ENCODE measurements around the gene AXL.

Gene AXL

GRCh38 chr19:41294393-41294792 is 75.4 kb downstream of the AXL start:
- Histone ChIP-seq H3K9me3 (no peaks in the 10 kb centered on the region), H3K36me3 (replicated peaks) (peaks cover 100% of the 10 kb centered on the region), H3K4me3 (no peak overlapping the region), H3K27me3 (ENCODE audit: low read depth) (no peaks in the 10 kb centered on the region), H3K4me1 (peaks cover 6% of the 10 kb centered on the region)
- no peak for DNase-seq (ENCODE audit: low spot score in 2 of 2)
- in situ Hi-C loops (cut with MboI; ENCODE audit: low sequenced_read_pairs) = no loop called here

GRCh38 chr19:41295499-41295898 is 76.5 kb downstream of the AXL start:
- H3K4me1 ChIP-seq = no peaks in the 10 kb centered on the region
- no peaks in the 10 kb centered on the region for H3K9me3 ChIP-seq
- in situ Hi-C loops (cut with MboI; ENCODE audit: low sequenced_read_pairs) = no loop called here
- H3K36me3 ChIP-seq (replicated peaks) = peaks cover 100% of the 10 kb centered on the region
- H3K4me3 ChIP-seq = no peak overlapping the region
- H3K27me3 ChIP-seq (ENCODE audit: low read depth) = no peaks in the 10 kb centered on the region
- DNase-seq (ENCODE audit: low spot score in 2 of 2) = no peak

- H3K9me3 ChIP-seq = no peaks in the 10 kb centered on the region
- H3K4me3 ChIP-seq = no peak overlapping the region
- H3K27me3 ChIP-seq (ENCODE audit: low read depth) = no peaks in the 10 kb centered on the region
- in situ Hi-C loops (cut with MboI; ENCODE audit: low sequenced_read_pairs) = no loop called here
- no peaks in the 10 kb centered on the region for H3K4me1 ChIP-seq
- no peak for DNase-seq (ENCODE audit: low spot score in 2 of 2)
- peaks cover 100% of the 10 kb centered on the region for H3K36me3 ChIP-seq (replicated peaks)
These were observed 77.4 kb downstream of the AXL start for GRCh38 chr19:41296433-41296871.

- Histone ChIP-seq H3K36me3 (replicated peaks) (peaks cover 100% of the 10 kb centered on the region), H3K9me3 (no peaks in the 10 kb centered on the region), H3K4me1 (no peaks in the 10 kb centered on the region), H3K4me3 (no peak overlapping the region), H3K27me3 (ENCODE audit: low read depth) (no peaks in the 10 kb centered on the region)
- no peak for DNase-seq (ENCODE audit: low spot score in 2 of 2)
- in situ Hi-C loops (cut with MboI; ENCODE audit: low sequenced_read_pairs) = no loop called here
These were observed 78.8 kb downstream of the AXL start for GRCh38 chr19:41297628-41298347.

GRCh38 chr19:41298348-41298964 is 79.4 kb downstream of the AXL start:
- no peaks in the 10 kb centered on the region for H3K9me3 ChIP-seq
- no peak for DNase-seq (ENCODE audit: low spot score in 2 of 2)
- H3K27me3 ChIP-seq (ENCODE audit: low read depth) = no peaks in the 10 kb centered on the region
- in situ Hi-C loops (cut with MboI; ENCODE audit: low sequenced_read_pairs) = no loop called here
- H3K4me3 ChIP-seq = no peak overlapping the region
- H3K36me3 ChIP-seq (replicated peaks) = peaks cover 100% of the 10 kb centered on the region
- H3K4me1 ChIP-seq = no peaks in the 10 kb centered on the region

GRCh38 chr19:41299046-41299754 is 80.2 kb downstream of the AXL start:
- no peak overlapping the region for H3K4me3 ChIP-seq
- no peaks in the 10 kb centered on the region for H3K4me1 ChIP-seq
- no peaks in the 10 kb centered on the region for H3K27me3 ChIP-seq (ENCODE audit: low read depth)
- in situ Hi-C loops (cut with MboI; ENCODE audit: low sequenced_read_pairs) = no loop called here
- no peak for DNase-seq (ENCODE audit: low spot score in 2 of 2)
- H3K36me3 ChIP-seq (replicated peaks) = peaks cover 100% of the 10 kb centered on the region
- H3K9me3 ChIP-seq = no peaks in the 10 kb centered on the region

DNA sequence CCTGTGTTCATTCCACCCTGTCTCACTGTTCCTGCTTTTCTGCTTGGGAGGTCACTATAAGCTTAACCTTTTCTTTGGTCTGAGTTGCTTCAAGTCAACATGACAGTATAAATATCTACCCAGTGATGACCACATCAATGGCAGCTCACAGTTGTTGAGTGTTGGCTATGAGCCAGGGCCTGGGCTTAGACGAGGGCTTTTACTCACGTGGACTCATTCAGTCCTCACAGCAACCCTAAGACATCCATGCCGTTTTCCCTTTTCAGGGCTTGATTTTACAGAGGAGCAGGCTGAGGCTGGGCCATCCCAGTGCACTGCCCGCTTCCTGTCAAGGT is 80.7 kb downstream of the AXL start:
- H3K4me1 ChIP-seq = no peaks in the 10 kb centered on the region
- H3K4me3 ChIP-seq = no peak overlapping the region
- in situ Hi-C loops (cut with MboI; ENCODE audit: low sequenced_read_pairs) = no loop called here
- no peak for DNase-seq (ENCODE audit: low spot score in 2 of 2)
- H3K27me3 ChIP-seq (ENCODE audit: low read depth) = no peaks in the 10 kb centered on the region
- H3K36me3 ChIP-seq (replicated peaks) = peaks cover 100% of the 10 kb centered on the region
- no peaks in the 10 kb centered on the region for H3K9me3 ChIP-seq

- Histone ChIP-seq H3K27me3 (ENCODE audit: low read depth) (no peaks in the 10 kb centered on the region), H3K4me3 (no peak overlapping the region), H3K36me3 (replicated peaks) (peaks cover 100% of the 10 kb centered on the region), H3K9me3 (no peaks in the 10 kb centered on the region), H3K4me1 (no peaks in the 10 kb centered on the region)
- in situ Hi-C loops (cut with MboI; ENCODE audit: low sequenced_read_pairs) = no loop called here
- DNase-seq (ENCODE audit: low spot score in 2 of 2) = no peak
These were observed 81.5 kb downstream of the AXL start for GRCh38 chr19:41300555-41300954.

- Histone ChIP-seq H3K4me3 (no peak overlapping the region), H3K27me3 (ENCODE audit: low read depth) (no peaks in the 10 kb centered on the region), H3K9me3 (no peaks in the 10 kb centered on the region), H3K4me1 (no peaks in the 10 kb centered on the region), H3K36me3 (replicated peaks) (peaks cover 97% of the 10 kb centered on the region)
- DNase-seq (ENCODE audit: low spot score in 2 of 2) = no peak
- in situ Hi-C loops (cut with MboI; ENCODE audit: low sequenced_read_pairs) = no loop called here
These were observed 83.8 kb downstream of the AXL start for GRCh38 chr19:41302624-41303351.

DNA sequence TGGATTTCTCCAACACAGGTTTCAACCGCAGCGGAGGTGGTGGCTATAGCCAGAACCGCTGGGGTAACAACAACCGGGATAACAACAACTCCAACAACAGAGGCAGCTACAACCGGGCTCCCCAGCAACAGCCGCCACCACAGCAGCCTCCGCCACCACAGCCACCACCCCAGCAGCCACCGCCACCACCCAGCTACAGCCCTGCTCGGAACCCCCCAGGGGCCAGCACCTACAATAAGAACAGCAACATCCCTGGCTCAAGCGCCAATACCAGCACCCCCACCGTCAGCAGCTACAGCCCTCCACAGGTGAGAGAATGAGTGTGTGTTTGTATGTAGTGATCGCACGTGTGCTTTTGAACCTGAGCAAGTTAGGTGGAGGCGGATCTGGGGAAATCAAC is 84.9 kb downstream of the AXL start:
- in situ Hi-C loops (cut with MboI; ENCODE audit: low sequenced_read_pairs) = no loop called here

DNA sequence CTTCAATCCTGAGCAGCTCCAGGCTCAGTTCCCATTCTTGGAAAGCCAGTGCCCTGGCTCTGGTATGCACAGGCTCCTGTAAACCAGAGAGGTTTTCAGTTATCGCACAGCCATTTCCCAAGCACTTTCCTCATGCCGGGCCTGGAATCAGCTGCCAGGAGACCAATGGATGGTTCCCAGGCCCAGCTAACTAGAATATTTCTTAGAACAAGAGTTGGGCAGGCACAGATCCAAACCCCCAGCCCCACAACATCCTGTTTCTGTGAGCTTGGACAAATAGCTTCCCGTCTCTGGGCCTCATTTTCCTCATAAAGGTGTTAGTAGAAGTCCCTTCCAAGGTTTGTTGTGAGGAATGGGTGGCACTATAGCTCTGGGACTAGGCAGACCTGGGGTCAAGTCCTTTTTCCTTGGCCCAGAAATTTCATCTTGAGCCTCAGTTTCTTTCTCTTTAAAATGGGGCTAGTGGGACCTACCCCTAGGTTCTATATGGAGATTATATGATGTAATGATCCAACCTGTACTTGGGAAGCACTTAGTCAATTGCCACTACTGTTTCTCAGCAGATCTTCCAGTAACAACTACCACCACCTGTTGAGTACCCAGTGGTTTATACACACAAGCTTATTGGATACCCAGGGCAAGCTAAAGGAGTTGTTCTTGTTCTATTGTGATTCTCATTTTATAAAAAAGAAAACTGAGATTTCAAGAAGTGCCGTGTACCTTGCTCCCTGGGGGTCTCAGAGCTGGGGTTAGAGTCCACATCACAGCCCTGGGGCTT is 85.9 kb downstream of the AXL start:
- Histone ChIP-seq H3K4me3 (no peak overlapping the region), H3K27me3 (ENCODE audit: low read depth) (no peaks in the 10 kb centered on the region), H3K4me1 (peaks cover 6% of the 10 kb centered on the region), H3K9me3 (no peaks in the 10 kb centered on the region), H3K36me3 (replicated peaks) (peaks cover 80% of the 10 kb centered on the region)
- in situ Hi-C loops (cut with MboI; ENCODE audit: low sequenced_read_pairs) = no loop called here
- no peak for DNase-seq (ENCODE audit: low spot score in 2 of 2)

More for the DNA sequence above, 84.9 kb downstream of the AXL start:
- Histone ChIP-seq H3K4me3 (no peak overlapping the region), H3K27me3 (ENCODE audit: low read depth) (no peaks in the 10 kb centered on the region), H3K4me1 (peaks cover 6% of the 10 kb centered on the region), H3K9me3 (no peaks in the 10 kb centered on the region), H3K36me3 (replicated peaks) (peaks cover 89% of the 10 kb centered on the region)
- DNase-seq (ENCODE audit: low spot score in 2 of 2) = no peak

GRCh38 chr19:41305927-41306793 is 87.1 kb downstream of the AXL start:
- Histone ChIP-seq H3K4me3 (no peak overlapping the region), H3K36me3 (replicated peaks) (peaks cover 67% of the 10 kb centered on the region), H3K9me3 (no peaks in the 10 kb centered on the region), H3K4me1 (peaks cover 10% of the 10 kb centered on the region), H3K27me3 (ENCODE audit: low read depth) (no peaks in the 10 kb centered on the region)
- in situ Hi-C loops (cut with MboI; ENCODE audit: low sequenced_read_pairs) = no loop called here
- no peak for DNase-seq (ENCODE audit: low spot score in 2 of 2)
